OCI-LY3 (cell line): ENCODE results near the gene SUGP2.

Experiments
- H2AFZ ChIP-seq: fragments of 200-600, 300-600 bp; shearing (Covaris generic); 2 replicates; pipeline ENCODE4 v1.6.0; 2014; ENCODE audit warnings: antibody characterized with exemption, low read depth, low read length
- H3K27ac ChIP-seq: fragments of 200-600, 300-600 bp; sonication (generic); 2 replicates; pipeline ENCODE4 v1.5.1; 2014; ENCODE audit warnings: mild to moderate bottlenecking, low read length, moderate library complexity, mixed read lengths
- H3K27me3 ChIP-seq: fragments of 200-600, 300-600 bp; sonication (generic); 2 replicates; pipeline ENCODE4 v1.6.1; 2014; ENCODE audit warnings: low read depth, low read length, mixed read lengths
- H3K36me3 ChIP-seq: fragments of 200-600, 300-600 bp; sonication (generic); replicated peaks from 2 replicates; pipeline ENCODE3; 2014; ENCODE audit warnings: low read depth, low read length, mixed read lengths
- H3K4me1 ChIP-seq: fragments of 300-600, 200-600 bp; sonication (generic); 2 replicates; pipeline ENCODE4 v1.6.1; 2014; ENCODE audit warnings: low read length, mixed read lengths
- H3K4me2 ChIP-seq: fragments of 200-600, 300-600 bp; sonication (generic); 2 replicates; pipeline ENCODE4 v1.6.1; 2014; ENCODE audit warnings: low read length, mixed read lengths
- H3K4me3 ChIP-seq: fragments of 300-600, 200-600 bp; sonication (generic); 2 replicates; pipeline ENCODE4 v1.5.1; 2014; ENCODE audit warnings: antibody characterized with exemption, mild to moderate bottlenecking, low read length, moderate library complexity
- H3K79me2 ChIP-seq: fragments of 300-600, 200-600 bp; shearing (Covaris generic); 2 replicates; pipeline ENCODE4 v1.6.1; 2014; ENCODE audit warnings: mild to moderate bottlenecking, low read length, mixed read lengths
- H3K9ac ChIP-seq: fragments of 300-600, 200-600 bp; shearing (Covaris generic); 2 replicates; pipeline ENCODE4 v1.6.0; 2014; ENCODE audit warnings: mild to moderate bottlenecking, low read length, moderate library complexity
- H3K9me3 ChIP-seq: fragments of 200-600, 300-600 bp; shearing (Covaris generic); 2 replicates; pipeline ENCODE4 v1.6.1; 2014; ENCODE audit warnings: low read length, mixed read lengths; ENCODE audit not compliant: insufficient read depth
- H4K20me1 ChIP-seq: fragments of 200-600, 300-600 bp; sonication (generic); 2 replicates; pipeline ENCODE4 v1.6.1; 2016; ENCODE audit warnings: low read length, mixed read lengths; ENCODE audit not compliant: insufficient read depth
- EZH2phosphoT487 ChIP-seq: fragments of 200-600 bp; shearing (Covaris generic); IDR thresholded peaks from 2 replicates; pipeline ENCODE4 v1.6.1; 2018; ENCODE audit warnings: antibody characterized with exemption, mixed run types, low read depth
- TF ChIP-seq, protein P1 (sequence below): fragments of 200-600, 300-600 bp; sonication (generic); IDR thresholded peaks from 2 replicates; pipeline ENCODE4 v1.5.1; 2014; ENCODE audit warnings: antibody characterized with exemption, low read length, low read depth

Gene SUGP2

DNA sequence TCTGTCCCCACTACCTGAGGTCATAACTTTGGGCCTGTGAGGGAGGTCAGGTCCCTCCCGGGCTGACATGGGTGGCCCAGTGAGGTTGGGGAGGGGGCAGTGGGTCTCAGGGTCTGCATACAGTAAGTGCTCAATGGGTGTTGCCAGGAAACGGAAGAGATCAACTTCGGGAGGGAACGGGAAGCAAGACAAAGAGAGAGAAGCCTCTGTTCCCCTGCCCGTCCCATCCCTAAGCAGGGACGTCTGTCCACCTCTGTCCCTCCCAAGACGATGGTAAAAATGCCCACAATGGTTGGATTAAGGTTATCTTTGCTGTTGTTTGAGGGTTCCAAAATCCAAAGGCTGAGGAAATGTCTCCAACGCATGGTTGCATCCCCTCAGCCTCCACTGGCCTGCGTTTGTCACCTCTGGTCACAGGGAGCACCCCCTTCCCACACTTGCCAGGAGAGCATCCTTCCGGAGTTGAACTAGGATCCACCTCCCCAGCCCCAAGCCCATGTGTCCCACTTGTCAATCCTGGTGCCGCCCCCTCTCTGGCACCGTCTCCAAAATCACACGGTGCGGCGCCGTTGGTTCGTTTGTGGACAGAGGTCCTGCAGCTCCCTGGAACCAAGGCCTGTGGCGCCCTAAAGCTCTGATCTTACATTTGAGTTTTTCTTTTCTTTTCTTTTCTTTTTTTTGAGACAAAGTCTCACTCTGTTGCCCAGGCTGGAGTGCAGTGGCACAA is 91.5 kb downstream of the SUGP2 start:
- Histone ChIP-seq H4K20me1 (no peaks in the 10 kb centered on the region), H3K4me3 (peak overlapping the region; percentile 71), H3K36me3 (no peaks in the 10 kb centered on the region), H3K79me2 (no peaks in the 10 kb centered on the region), H3K9ac (peak overlapping the region; percentile 25; the same call in 1 of the 2 replicates), H3K27me3 (peaks cover 10% of the 10 kb centered on the region), H3K4me2 (peak overlapping the region; percentile 74), H2AFZ (peak overlapping the region; percentile 82), H3K4me1 (peaks cover 12% of the 10 kb centered on the region; the same call in 1 of the 2 replicates), H3K27ac (no peak overlapping the region), H3K9me3 (no peaks in the 10 kb centered on the region)
- no peak for TF ChIP-seq EZH2phosphoT487
- TF ChIP-seq, protein P1, sequence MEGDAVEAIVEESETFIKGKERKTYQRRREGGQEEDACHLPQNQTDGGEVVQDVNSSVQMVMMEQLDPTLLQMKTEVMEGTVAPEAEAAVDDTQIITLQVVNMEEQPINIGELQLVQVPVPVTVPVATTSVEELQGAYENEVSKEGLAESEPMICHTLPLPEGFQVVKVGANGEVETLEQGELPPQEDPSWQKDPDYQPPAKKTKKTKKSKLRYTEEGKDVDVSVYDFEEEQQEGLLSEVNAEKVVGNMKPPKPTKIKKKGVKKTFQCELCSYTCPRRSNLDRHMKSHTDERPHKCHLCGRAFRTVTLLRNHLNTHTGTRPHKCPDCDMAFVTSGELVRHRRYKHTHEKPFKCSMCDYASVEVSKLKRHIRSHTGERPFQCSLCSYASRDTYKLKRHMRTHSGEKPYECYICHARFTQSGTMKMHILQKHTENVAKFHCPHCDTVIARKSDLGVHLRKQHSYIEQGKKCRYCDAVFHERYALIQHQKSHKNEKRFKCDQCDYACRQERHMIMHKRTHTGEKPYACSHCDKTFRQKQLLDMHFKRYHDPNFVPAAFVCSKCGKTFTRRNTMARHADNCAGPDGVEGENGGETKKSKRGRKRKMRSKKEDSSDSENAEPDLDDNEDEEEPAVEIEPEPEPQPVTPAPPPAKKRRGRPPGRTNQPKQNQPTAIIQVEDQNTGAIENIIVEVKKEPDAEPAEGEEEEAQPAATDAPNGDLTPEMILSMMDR: no peak
